Lung (tissue), 12 donors: Measurements from ENCODE around the gene IGF2R. TPM values are rescaled to one million over a fixed set of nuclear protein-coding genes. Genes with fewer than 3 reads are reported as not detected.

ENCODE experiments used
- ATAC-seq: fragments of 200-7000 bp; cut with Tn5 transposase; one replicate; pipeline ENCODE4 v1.9.1; 2020; ENCODE audit warnings: moderate number of reproducible peaks; ENCODE audit not compliant: insufficient read depth, low FRiP score
- DNase-seq, 3 donors: peaks; one replicate each; pipeline ENCODE4 v3.0.0-alpha.2; 2013 to 2017
- H3K27ac ChIP-seq, 2 donors: one replicate each; pipeline ENCODE4 v1.5.1; 2013; ENCODE audit warnings: mild to moderate bottlenecking in 2 of 2, moderate library complexity in 2 of 2, control low read depth in 1 of 2, inconsistent platforms in 1 of 2, low read depth in 1 of 2, low read length in 1 of 2
- H3K27me3 ChIP-seq, 3 donors: one replicate each; pipeline ENCODE4 v1.5.1; 2013; ENCODE audit warnings: low read length in 2 of 3; ENCODE audit not compliant: control insufficient read depth in 3 of 3, insufficient read depth in 3 of 3
- H3K36me3 ChIP-seq, 4 donors: one replicate each; pipeline ENCODE4 v1.5.1; 2013; ENCODE audit warnings: low read length in 4 of 4, mild to moderate bottlenecking in 1 of 4, moderate library complexity in 1 of 4; ENCODE audit not compliant: control insufficient read depth in 4 of 4, insufficient read depth in 4 of 4
- H3K4me1 ChIP-seq, 5 donors: one replicate each; pipeline ENCODE4 v1.5.1; 2013; ENCODE audit warnings: low read length in 5 of 5, mild to moderate bottlenecking in 2 of 5, moderate library complexity in 1 of 5; ENCODE audit not compliant: control insufficient read depth in 5 of 5, insufficient read depth in 5 of 5
- H3K4me3 ChIP-seq: one replicate; pipeline ENCODE4 v1.5.1; 2013; ENCODE audit warnings: mild to moderate bottlenecking, control low read depth, moderate library complexity
- H3K9ac ChIP-seq, 2 donors: one replicate each; pipeline ENCODE4 v1.5.1; 2013; ENCODE audit warnings: low read length in 2 of 2, control low read depth in 1 of 2; ENCODE audit not compliant: insufficient read depth in 1 of 2
- H3K9me3 ChIP-seq, 4 donors: one replicate each; pipeline ENCODE4 v1.5.1; 2013; ENCODE audit warnings: low read length in 3 of 4, mild to moderate bottlenecking in 1 of 4, moderate library complexity in 1 of 4; ENCODE audit not compliant: control insufficient read depth in 4 of 4, insufficient read depth in 3 of 4
- WGBS, 2 donors: extraction: QIAGEN DNeasy Blood & Tissue Kit; methylation state at CpG; one replicate each; pipeline ENCODE4 v1.1.7; 2013; 5-methylcytosine and 5-hydroxymethylcytosine counted together
- polyA plus RNA-seq, 2 donors: library from polyadenylated mRNA; stranded (reverse); fragments of 200-250 nt; gene quantifications; one replicate each; pipeline ENCODE4 v1.2.1, GENCODE V29; 2013
- total RNA-seq, 2 donors: library from RNA; depleted of rRNA in 1 of 2; stranded (reverse); fragments of >200 nt in 1 of 2; gene quantifications; one replicate each; pipeline ENCODE4 v1.2.1, GENCODE V29; 2014 to 2021
- TF ChIP-seq, protein P1 (sequence below): IDR thresholded peaks from 2 replicates; pipeline ENCODE4 v1.5.1; 2012; ENCODE audit warnings: mild to moderate bottlenecking; ENCODE audit errors: control extremely low read depth, extremely low read depth
- donor health status: control.
- donor health status: control.
- donor health status: Bipolar disorder and iron deficiency.
- donor health status: healthy.
- donor health status: DM: yes; HTN: yes; CAD: no.

IGF2R gene
- total and polyA plus RNA-seq, 4 donors = 30.0 to 125 (median 92.6) TPM

DNA sequence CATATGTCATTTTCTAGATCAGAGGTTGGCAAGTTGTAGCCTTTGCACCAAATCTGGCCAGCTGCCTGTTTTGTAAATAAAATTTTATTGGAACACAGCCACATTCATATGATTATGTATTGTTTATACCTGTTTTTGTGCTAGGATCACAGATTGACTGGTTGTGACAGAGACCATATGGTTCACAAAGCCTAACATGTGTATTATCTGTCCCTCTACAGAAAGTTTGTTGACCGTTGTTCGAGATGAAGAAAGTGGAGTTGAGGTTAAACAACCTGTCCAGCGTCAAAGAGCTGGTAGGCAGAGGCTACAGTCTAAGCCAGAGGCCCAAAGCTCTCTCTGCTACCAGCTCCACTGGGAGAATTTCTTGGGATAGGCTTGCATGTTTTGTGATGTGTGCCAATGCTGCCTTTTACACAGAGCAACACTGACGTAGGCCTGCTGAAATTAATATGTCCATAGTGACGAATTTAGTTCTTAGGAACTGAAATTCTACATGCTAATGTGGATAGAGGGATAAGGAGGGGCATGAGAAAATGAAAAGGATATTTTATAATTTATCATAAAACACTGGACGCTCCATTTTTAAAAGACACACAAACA, 11.7 kb upstream of the IGF2R start:
- WGBS, 2 donors = 90 to 95% methylated on average over 6 of the region's 6 CpGs
- H3K9me3 ChIP-seq = peaks cover 0 to 2% (median 0%) of the 10 kb centered on the region in 4 donors
- H3K4me1 ChIP-seq = peaks cover 4 to 28% (median 10%) of the 10 kb centered on the region in 5 donors
- ATAC-seq = no peak
- H3K27ac ChIP-seq = no peak overlapping the region
- peak in 2 of 3 donors; percentile 56 to 62 for DNase-seq
- H3K4me3 ChIP-seq = no peak overlapping the region
- no peaks in the 10 kb centered on the region for H3K36me3 ChIP-seq
- TF ChIP-seq, protein P1, sequence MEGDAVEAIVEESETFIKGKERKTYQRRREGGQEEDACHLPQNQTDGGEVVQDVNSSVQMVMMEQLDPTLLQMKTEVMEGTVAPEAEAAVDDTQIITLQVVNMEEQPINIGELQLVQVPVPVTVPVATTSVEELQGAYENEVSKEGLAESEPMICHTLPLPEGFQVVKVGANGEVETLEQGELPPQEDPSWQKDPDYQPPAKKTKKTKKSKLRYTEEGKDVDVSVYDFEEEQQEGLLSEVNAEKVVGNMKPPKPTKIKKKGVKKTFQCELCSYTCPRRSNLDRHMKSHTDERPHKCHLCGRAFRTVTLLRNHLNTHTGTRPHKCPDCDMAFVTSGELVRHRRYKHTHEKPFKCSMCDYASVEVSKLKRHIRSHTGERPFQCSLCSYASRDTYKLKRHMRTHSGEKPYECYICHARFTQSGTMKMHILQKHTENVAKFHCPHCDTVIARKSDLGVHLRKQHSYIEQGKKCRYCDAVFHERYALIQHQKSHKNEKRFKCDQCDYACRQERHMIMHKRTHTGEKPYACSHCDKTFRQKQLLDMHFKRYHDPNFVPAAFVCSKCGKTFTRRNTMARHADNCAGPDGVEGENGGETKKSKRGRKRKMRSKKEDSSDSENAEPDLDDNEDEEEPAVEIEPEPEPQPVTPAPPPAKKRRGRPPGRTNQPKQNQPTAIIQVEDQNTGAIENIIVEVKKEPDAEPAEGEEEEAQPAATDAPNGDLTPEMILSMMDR = no peak
- H3K9ac ChIP-seq = no peak overlapping the region
- H3K27me3 ChIP-seq = peaks cover 0 to 2% (median 0%) of the 10 kb centered on the region in 3 donors

DNA sequence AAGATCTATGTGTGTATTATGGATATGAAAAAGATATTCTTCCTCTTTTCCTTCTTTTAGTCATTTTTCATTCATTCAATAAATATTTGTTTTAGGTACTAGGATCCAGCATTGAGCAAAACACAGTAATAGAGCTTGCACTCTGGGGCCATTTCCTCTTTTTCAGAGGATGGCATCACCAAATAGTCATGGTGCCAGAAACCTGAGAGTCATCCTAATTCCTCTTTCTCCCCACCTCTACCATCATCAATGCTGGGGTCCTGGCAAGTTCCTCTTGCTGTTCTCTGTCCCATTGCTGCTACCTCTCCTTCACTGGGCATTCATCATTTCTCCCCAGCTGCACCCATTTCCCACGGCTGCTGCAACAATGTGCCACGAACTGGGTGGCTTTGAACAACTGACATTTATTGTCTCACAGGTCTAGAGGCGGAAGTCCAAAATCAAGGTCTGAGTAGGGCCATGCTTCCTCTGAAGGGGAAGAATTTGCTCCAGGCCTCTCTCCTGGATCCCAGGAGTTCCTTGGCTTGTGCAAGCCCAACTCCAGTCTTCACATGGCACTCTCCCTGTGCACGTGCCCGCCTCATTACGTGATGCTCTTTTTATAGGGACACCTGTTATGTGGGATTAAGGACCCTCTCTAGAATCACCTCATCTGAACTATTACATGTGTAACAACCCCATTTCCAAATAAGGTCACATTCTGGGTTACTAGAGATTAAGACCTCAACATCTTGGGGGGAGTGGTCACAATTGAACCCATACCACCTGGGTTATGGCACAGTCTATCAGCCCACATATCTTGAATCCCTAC, 9.5 kb upstream of the IGF2R start:
- H3K4me1 ChIP-seq = peaks cover 0 to 10% (median 1%) of the 10 kb centered on the region in 5 donors
- no peak overlapping the region for H3K9ac ChIP-seq
- peaks cover 0 to 2% (median 0%) of the 10 kb centered on the region in 4 donors for H3K9me3 ChIP-seq
- peaks cover 0 to 14% (median 0%) of the 10 kb centered on the region in 3 donors for H3K27me3 ChIP-seq
- H3K36me3 ChIP-seq = no peaks in the 10 kb centered on the region
- ATAC-seq (peak; percentile 50), DNase-seq (no peak)
- 83 to 86% methylated on average over 6 of the region's 6 CpGs for WGBS, 2 donors
- no peak overlapping the region for H3K4me3 ChIP-seq
- H3K27ac ChIP-seq = peak overlapping the region; percentile 52 to 68
- TF ChIP-seq, protein P1 = no peak

DNA sequence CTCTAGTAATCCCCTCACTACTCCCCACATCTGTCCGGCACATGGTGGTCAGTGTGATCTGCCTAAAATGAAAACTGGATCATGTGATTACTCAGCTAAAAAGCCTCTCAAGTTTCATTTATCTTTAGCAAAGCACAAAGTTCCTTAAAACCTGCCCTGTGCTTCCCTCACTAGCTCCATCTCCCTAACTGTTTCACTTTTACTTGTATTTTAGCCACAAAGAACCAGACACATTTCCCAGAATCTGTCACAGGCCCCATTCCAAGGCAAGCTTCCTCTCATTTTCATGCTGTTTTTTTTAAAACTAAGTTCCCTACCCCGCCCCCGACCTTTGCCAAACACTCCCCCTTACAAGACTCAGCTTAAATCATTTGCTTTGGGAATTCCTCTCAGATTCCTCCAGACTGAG, 8.9 kb upstream of the IGF2R start:
- ATAC-seq (peak; percentile 65), DNase-seq (peak in 2 of 3 donors; percentile 24 to 34)
- Histone ChIP-seq H3K36me3 (no peaks in the 10 kb centered on the region), H3K4me3 (no peak overlapping the region), H3K9ac (no peak overlapping the region), H3K27me3 (peaks cover 0 to 19% (median 0%) of the 10 kb centered on the region in 3 donors), H3K4me1 (peaks cover 0 to 10% (median 1%) of the 10 kb centered on the region in 5 donors), H3K9me3 (peaks cover 0 to 2% (median 0%) of the 10 kb centered on the region in 4 donors), H3K27ac (peak overlapping the region; percentile 52 to 68)
- 59 to 64% methylated on average over 3 of the region's 3 CpGs for WGBS, 2 donors
- TF ChIP-seq, protein P1 = no peak
